ENCODE measurements around the gene HNRNPM. TPM values are rescaled to one million over a fixed set of nuclear protein-coding genes. Genes with fewer than 3 reads are reported as not detected.

The HNRNPM gene
- total RNA-seq, 1 donor from 2014 or later: 104 TPM

- no peak overlapping the region for H3K27ac ChIP-seq (replicated peaks)
- H3K36me3 ChIP-seq: peaks cover 30% of the 10 kb centered on the region
- intact Hi-C loops (cut with micrococcal nuclease): no loop called here
- DNase-seq: no peak
- peaks cover 97% of the 10 kb centered on the region for H3K4me1 ChIP-seq
- no peaks in the 10 kb centered on the region for H3K27me3 ChIP-seq (ENCODE audit: low read depth)
- H3K4me3 ChIP-seq: no peak overlapping the region
- H3K9me3 ChIP-seq (replicated peaks): no peaks in the 10 kb centered on the region
- TF ChIP-seq CTCF (IDR thresholded peaks at IDR 0.05; ENCODE audit: borderline replicate concordance): no peak
Measured at GRCh38 chr19:8453616-8454015, 8.8 kb downstream of the HNRNPM start.

- no peaks in the 10 kb centered on the region for H3K27me3 ChIP-seq (ENCODE audit: low read depth)
- no peak for TF ChIP-seq CTCF (IDR thresholded peaks at IDR 0.05; ENCODE audit: borderline replicate concordance)
- no peak for DNase-seq
- no peak overlapping the region for H3K4me3 ChIP-seq
- H3K36me3 ChIP-seq: peaks cover 30% of the 10 kb centered on the region
- peaks cover 97% of the 10 kb centered on the region for H3K4me1 ChIP-seq
- intact Hi-C loops (cut with micrococcal nuclease): no loop called here
- no peak overlapping the region for H3K27ac ChIP-seq (replicated peaks)
- no peaks in the 10 kb centered on the region for H3K9me3 ChIP-seq (replicated peaks)
Measured at GRCh38 chr19:8454218-8454617, 9.4 kb downstream of the HNRNPM start.

- H3K9me3 ChIP-seq (replicated peaks): no peaks in the 10 kb centered on the region
- peaks cover 30% of the 10 kb centered on the region for H3K36me3 ChIP-seq
- no peaks in the 10 kb centered on the region for H3K27me3 ChIP-seq (ENCODE audit: low read depth)
- peaks cover 100% of the 10 kb centered on the region for H3K4me1 ChIP-seq
- DNase-seq: no peak
- no peak overlapping the region for H3K4me3 ChIP-seq
- no peak for TF ChIP-seq CTCF (IDR thresholded peaks at IDR 0.05; ENCODE audit: borderline replicate concordance)
- intact Hi-C loops (cut with micrococcal nuclease): no loop called here
- H3K27ac ChIP-seq (replicated peaks): no peak overlapping the region
Measured at GRCh38 chr19:8455018-8455417, 10.2 kb downstream of the HNRNPM start.

- Histone ChIP-seq H3K4me3 (no peak overlapping the region), H3K4me1 (peaks cover 100% of the 10 kb centered on the region), H3K36me3 (peaks cover 30% of the 10 kb centered on the region), H3K27me3 (ENCODE audit: low read depth) (no peaks in the 10 kb centered on the region), H3K9me3 (replicated peaks) (no peaks in the 10 kb centered on the region), H3K27ac (replicated peaks) (peak overlapping the region; percentile 27)
- peak; percentile 51 for TF ChIP-seq CTCF (IDR thresholded peaks at IDR 0.05; ENCODE audit: borderline replicate concordance)
- DNase-seq: no peak
- intact Hi-C loops (cut with micrococcal nuclease): no loop called here
Measured at GRCh38 chr19:8456064-8456463, 11.3 kb downstream of the HNRNPM start.

GRCh38 chr19:8457209-8457608, 12.4 kb downstream of the HNRNPM start:
- Histone ChIP-seq H3K9me3 (replicated peaks) (no peaks in the 10 kb centered on the region), H3K4me1 (peaks cover 100% of the 10 kb centered on the region), H3K4me3 (no peak overlapping the region), H3K36me3 (peaks cover 30% of the 10 kb centered on the region), H3K27ac (replicated peaks) (peak overlapping the region; percentile 60), H3K27me3 (ENCODE audit: low read depth) (no peaks in the 10 kb centered on the region)
- intact Hi-C loops (cut with micrococcal nuclease): no loop called here
- no peak for DNase-seq
- no peak for TF ChIP-seq CTCF (IDR thresholded peaks at IDR 0.05; ENCODE audit: borderline replicate concordance)

- H3K27me3 ChIP-seq (ENCODE audit: low read depth): no peaks in the 10 kb centered on the region
- peaks cover 28% of the 10 kb centered on the region for H3K36me3 ChIP-seq
- peaks cover 100% of the 10 kb centered on the region for H3K4me1 ChIP-seq
- H3K27ac ChIP-seq (replicated peaks): peak overlapping the region; percentile 60
- H3K4me3 ChIP-seq: no peak overlapping the region
- intact Hi-C loops (cut with micrococcal nuclease): no loop called here
- DNase-seq: no peak
- no peaks in the 10 kb centered on the region for H3K9me3 ChIP-seq (replicated peaks)
- no peak for TF ChIP-seq CTCF (IDR thresholded peaks at IDR 0.05; ENCODE audit: borderline replicate concordance)
Measured at GRCh38 chr19:8457827-8458226, 13.1 kb downstream of the HNRNPM start.

Data from left ventricle myocardium inferior (tissue), 1 donor.